ENCODE data around the gene PTPRU.
"Not testable (repeated sequence)": the region's sequence is repeated elsewhere in the genome, so short reads cannot be mapped to it uniquely, and the experiment has no call there.

PTPRU gene

GRCh38 chr1:29291756-29292155 is 55.4 kb downstream of the PTPRU start:
- no peak for DNase-seq (ENCODE audit: low spot score)
- no peak for TF ChIP-seq CTCF (IDR thresholded peaks at IDR 0.05; ENCODE audit: extremely low read depth, missing control alignments)

GRCh38 chr1:29292344-29292743 is 56.0 kb downstream of the PTPRU start:
- DNase-seq (ENCODE audit: low spot score) = no peak
- no peak for TF ChIP-seq CTCF (IDR thresholded peaks at IDR 0.05; ENCODE audit: extremely low read depth, missing control alignments)

- DNase-seq (ENCODE audit: low spot score) = no peak
- TF ChIP-seq CTCF (IDR thresholded peaks at IDR 0.05; ENCODE audit: extremely low read depth, missing control alignments) = no peak
These were observed 61.1 kb downstream of the PTPRU start for GRCh38 chr1:29297450-29297849.

- no peak for TF ChIP-seq CTCF (IDR thresholded peaks at IDR 0.05; ENCODE audit: extremely low read depth, missing control alignments)
- DNase-seq (ENCODE audit: low spot score) = no peak
These were observed 61.9 kb downstream of the PTPRU start for GRCh38 chr1:29298246-29298645.

GRCh38 chr1:29299446-29299845 is 63.1 kb downstream of the PTPRU start:
- TF ChIP-seq CTCF (IDR thresholded peaks at IDR 0.05; ENCODE audit: extremely low read depth, missing control alignments) = no peak
- DNase-seq (ENCODE audit: low spot score) = no peak

- DNase-seq (ENCODE audit: low spot score) = not testable (repeated sequence)
These were observed 65.4 kb downstream of the PTPRU start for GRCh38 chr1:29301732-29302131.

GRCh38 chr1:29303201-29304024 is 67.1 kb downstream of the PTPRU start:
- DNase-seq (ENCODE audit: low spot score) = no peak
- no peak for TF ChIP-seq CTCF (IDR thresholded peaks at IDR 0.05; ENCODE audit: extremely low read depth, missing control alignments)
